GM19043 (cell line): ENCODE results near the gene NKX1-2.

Source experiments
- ATAC-seq: cut with Tn5 transposase; IDR thresholded peaks from one replicate; pipeline ENCODE4 v1.9.1; 2021; ENCODE audit warnings: low read depth; ENCODE audit not compliant: unreplicated experiment

The NKX1-2 gene

GRCh38 chr10:124418726-124419501, 30.9 kb downstream of the NKX1-2 start, which contains the start of gene OAT:
OAT (minus strand) TSS chr10:124418923; CDS start chr10:124412171, 6,752 bp downstream.
- peak; percentile 97 for ATAC-seq

DNA sequence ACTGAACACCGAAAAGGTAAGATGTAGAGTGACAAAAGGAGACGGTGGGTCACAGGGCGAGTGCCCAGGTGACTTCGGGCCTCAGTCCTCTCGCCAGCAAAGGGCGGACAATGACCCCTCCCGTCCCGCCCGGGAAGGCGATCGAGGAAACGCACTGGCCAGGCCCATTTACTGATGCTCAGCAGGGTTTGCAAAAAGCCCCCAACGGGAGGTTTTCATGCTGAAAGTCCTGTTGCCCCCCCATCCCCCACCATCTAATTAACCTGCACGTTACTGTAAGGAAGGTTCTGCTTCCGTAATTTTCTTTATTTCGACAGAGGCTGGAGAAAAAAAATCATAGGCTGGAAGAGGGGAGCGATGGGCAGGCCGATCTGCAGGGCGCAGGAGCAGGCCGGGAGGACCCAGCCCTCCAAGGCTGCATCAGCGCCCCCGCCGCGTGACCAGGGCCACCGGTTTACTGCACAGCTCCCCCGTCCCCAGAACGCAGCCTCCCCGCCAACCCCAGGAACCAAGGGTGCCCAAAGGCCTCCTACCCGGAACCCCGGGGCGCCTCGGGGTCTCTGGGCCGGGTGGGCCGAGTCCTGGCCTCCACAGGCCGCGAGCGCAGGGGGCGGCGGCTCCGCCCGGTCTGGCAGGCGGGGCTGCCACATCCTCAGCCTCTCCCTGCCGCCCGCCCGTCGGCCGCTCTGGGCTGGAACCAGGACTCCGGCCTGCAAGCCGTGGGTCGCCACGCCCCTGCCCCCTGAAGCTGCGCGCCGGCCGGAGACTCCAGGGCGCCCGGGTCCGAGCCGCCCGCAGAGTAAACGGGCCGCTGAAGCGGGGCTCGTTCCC, 31.7 kb downstream of the NKX1-2 start:
- peak; percentile 9 for ATAC-seq

- no peak for ATAC-seq
Measured at GRCh38 chr10:124416733-124417132, 33.1 kb downstream of the NKX1-2 start.

DNA sequence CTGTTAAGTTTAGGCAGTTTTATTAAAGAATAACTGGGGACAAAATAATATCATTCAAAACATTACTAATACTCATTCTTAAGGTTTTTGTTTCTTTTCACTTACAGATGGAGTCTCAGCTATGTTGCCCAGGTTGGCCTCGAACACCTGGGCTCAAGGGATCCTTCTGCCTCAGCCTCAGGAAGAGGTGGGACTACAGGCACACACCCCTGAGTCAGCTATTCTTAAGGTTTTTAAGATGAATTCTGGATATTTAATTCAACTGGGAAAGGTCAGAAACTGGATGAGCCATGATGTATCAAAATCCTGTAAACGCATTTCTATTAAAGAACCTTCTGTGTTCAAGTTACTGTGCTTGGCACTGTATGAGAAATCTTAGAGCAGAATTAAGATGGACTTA, 34.6 kb downstream of the NKX1-2 start:
- ATAC-seq: no peak

DNA sequence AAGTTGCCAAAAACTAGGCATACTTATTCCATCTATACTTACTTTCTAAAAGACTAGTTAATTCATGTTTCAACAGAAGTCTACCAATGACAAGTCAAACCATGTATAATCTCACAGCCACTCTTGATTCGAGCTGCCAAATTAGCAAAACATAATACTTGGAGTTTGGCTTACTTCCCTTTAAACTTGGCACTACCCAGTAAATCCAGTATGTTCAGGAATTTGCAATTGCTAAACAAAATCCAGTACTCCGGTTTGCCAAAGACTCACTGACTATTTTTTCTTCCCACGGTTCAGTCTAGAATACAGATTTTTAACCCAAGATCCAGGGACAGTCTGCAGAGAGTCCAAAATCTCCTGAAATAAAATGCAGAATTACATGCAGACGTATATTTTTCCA, 35.8 kb downstream of the NKX1-2 start:
- no peak for ATAC-seq

DNA sequence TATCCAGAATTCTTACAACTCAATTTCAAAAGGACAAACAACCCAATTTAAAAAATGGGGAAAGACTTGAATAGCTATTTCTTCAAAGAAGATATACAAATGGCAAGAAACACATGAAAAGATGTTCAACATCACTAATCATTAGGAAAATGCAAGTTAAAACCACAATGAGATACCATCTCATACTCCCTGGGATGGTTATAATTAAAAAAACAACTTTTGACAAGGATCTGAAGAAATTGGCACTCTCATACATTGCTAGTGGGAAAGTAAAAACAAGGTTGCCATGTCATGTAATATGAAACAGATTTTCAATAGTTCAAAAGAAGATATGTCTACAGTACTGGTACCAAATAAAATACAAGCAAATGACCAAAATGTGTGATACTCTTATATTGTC, 40.1 kb downstream of the NKX1-2 start:
- ATAC-seq: no peak

- no peak for ATAC-seq
Measured at GRCh38 chr10:124408357-124408756, 41.5 kb downstream of the NKX1-2 start.

DNA sequence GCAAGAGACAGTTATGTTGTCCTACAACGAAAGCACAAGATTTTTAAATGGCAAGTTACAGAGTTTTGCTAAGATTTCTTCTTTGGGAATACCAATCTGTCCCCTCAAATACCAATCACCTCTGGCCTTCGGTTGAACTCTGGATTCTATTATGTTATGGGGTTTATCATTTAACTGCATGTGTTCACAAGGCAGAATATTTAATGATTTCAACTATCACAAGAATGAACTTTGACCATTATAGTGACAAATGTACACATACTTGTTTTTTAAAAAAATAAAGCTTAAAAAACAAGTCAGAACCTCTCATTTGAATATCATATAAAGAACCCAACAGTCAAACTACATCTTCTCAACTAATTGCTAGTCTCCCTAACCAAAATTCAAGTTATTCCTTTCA, 42.4 kb downstream of the NKX1-2 start:
- no peak for ATAC-seq

GRCh38 chr10:124403548-124403947, 46.3 kb downstream of the NKX1-2 start:
- peak; percentile 95 for ATAC-seq

DNA sequence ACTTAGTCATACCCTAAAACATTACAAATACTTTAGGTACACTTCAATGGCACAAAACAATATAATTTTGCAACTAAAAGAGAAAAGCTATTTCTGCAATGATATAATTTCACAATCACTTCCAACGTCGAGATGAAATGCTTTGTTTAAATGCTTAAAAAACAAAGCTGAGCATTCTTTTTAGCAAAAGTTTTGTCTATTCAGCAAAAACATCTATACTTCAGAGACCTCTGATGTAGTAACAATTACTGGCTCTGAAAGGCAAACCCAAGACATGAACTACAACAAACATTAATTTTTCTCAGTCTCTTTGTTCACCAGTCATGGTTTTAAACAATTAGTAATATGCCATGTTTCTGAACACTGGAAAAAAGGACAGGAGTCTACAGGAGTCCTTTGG, 47.6 kb downstream of the NKX1-2 start:
- ATAC-seq: no peak

DNA sequence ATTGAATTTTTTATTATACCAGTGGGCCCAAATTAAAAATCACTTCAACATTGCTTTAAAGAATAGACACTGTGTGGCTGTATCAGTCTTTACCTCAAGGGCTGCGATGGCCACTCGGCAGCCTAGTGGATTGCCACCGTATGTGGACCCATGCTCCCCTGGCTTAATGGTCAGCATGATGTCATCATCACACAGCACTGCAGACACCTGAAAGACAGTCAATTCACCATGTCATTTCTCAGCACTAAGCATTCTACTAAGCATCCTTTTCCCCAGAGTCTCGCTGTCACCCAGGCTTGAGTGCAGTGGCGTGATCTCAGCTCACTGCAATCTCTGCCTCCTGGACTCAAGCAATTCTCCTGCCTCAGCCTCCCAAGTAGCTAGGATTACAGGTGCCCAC, 48.2 kb downstream of the NKX1-2 start:
- ATAC-seq: no peak
